SIG-M5 treated with dmso at 0.1 percent for 504 hours (cell line): ENCODE measurements around the gene MLST8.

Source experiments
- DNase-seq: peaks from one replicate; lab custom pipeline; 2025; ENCODE audit not compliant: unreplicated experiment; lab: John Stamatoyannopoulos, UW

The MLST8 gene, protein sequence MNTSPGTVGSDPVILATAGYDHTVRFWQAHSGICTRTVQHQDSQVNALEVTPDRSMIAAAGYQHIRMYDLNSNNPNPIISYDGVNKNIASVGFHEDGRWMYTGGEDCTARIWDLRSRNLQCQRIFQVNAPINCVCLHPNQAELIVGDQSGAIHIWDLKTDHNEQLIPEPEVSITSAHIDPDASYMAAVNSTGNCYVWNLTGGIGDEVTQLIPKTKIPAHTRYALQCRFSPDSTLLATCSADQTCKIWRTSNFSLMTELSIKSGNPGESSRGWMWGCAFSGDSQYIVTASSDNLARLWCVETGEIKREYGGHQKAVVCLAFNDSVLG

GRCh38 chr16:2205104-2205966, at the start of gene MLST8:
Gene MLST8, plus strand, starts transcription at chr16:2205454. Its CDS starts 632 bp downstream, at chr16:2206086.
- peak; percentile 72 for DNase-seq

- peak; percentile 26 for DNase-seq
These were observed 49.0 kb upstream of the MLST8 start for GRCh38 chr16:2155977-2156848.

DNA sequence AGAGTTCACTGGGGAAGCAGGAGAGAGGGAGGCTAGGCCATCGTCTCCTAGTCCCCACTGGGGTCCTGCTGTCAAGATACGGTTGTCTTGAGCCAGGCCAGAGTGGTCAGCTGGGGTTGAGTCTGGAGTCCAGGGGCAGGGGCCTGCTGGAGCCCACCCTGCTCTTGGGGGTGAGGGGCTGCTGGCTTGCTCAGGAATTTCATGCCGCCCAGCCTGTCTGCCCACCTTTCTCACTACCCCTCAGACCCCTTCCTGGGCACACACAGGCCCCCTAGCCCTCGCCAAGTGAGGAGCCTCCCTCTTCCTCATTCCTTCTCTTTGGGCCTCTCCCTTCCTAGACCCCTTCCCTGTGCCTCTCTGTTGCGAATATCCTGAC, 48.4 kb upstream of the MLST8 start:
- DNase-seq = peak; percentile 8

GRCh38 chr16:2157480-2158261, 47.6 kb upstream of the MLST8 start:
- no peak for DNase-seq

- no peak for DNase-seq
These were observed 47.0 kb upstream of the MLST8 start for GRCh38 chr16:2158262-2158638.

DNA sequence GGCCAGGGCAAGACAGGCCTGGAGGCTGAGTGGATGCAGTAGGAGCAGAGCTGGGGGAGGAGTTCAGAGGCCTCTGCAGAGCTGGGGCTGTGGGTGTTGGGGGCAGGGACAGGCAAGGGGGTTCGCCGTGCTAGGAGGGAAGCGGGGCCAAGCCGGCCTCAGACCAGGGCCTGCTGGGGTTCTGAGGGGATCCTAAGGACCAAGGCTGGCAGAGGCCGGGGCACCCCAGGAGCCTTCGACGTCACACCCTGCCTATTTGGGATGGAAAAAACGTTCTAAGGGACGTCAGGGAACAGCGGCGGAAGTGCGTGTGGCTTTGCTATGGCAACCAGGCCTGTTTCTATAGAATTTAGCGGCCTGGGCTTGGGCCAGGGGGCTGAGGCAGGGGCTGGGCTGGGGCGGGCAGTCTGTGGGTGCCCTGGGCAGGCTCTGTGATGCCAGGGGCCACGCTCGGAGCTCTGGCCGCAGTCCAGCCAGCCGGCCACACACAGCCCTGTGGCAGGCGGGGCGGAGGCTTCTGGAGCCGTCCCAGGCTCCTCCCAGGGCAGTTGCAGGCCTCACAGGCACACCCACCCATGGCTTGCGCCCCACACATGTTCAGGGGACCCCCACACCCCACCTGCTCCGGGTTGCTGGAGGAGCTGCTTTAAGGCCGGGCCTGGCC, 45.9 kb upstream of the MLST8 start:
- no peak for DNase-seq

DNA sequence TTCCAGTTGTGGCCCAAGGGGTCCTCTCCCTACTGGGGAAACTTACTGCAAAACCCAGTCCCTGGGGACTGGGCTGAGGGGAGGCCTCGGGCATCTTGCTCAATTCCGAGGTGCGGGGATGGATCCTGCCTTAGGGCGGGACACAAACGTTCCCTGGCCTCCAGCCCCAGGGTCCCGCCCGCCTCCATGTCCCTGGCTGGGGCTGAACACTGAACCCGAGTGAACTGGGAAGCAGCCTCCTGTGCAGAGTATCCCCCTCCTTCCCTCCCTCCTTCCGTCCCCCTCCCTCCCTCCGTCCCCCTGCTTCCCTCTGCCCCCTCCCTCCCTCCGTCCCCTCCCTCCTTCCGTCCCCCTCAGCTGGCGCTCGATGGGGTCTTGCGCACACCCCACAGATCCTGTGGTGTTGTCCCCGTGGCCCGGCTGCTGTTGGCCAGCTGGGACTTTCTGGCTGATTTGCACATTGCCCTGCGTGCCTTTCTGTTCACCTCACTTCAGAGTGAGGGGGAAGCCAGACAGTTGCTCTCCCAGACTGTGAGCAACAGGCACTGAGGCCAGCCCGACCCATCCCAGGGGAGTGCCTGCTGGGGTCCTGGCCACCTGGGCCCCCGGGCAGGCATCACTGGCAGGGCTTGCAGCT, 44.2 kb upstream of the MLST8 start:
- no peak for DNase-seq

DNA sequence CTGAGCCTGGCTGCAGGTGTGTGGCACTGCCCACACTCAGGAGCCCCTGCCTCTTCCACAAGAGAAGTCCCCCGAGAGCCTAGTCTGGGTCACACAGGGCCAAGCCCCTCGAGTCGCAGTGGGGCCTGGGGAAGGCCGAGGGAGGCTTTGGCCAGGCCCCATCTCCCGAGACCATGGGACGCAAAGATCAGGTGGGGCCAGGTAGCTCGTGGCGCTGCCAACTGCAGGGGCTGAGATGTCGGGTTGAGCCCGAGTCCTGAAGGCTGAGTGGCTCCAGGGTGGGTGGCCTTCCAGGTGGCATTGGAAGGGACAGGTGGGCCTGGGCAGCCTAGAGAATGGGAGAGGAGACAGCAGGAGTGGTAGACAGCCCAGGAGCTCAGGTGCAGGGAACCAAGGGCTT, 43.3 kb upstream of the MLST8 start:
- no peak for DNase-seq

DNA sequence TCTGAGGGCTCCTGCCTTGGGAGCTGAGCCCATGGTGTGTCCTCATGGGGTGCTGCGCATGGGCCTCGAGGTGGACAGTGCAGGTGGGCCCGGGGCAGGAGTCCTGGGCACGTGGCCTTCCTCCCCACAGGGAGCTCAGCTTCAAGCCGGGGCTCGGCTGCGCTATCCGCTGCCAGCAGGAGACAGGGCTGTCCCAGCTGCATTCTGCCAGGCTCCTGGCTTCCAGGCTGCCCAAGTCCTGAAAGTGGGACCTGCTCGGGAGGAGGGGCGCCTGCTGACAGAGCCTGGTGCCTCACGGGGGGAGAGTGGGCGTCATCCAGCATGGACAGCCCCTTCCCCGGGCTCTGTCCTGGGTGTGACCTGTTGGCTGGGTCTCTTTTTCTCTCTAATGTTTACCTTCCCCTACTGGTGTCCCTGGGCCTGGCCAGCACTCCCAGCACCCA, 42.6 kb upstream of the MLST8 start:
- DNase-seq = no peak

GRCh38 chr16:2163211-2163881, 41.9 kb upstream of the MLST8 start:
- DNase-seq = no peak

- no peak for DNase-seq
These were observed 39.4 kb upstream of the MLST8 start for GRCh38 chr16:2165861-2166260.

DNA sequence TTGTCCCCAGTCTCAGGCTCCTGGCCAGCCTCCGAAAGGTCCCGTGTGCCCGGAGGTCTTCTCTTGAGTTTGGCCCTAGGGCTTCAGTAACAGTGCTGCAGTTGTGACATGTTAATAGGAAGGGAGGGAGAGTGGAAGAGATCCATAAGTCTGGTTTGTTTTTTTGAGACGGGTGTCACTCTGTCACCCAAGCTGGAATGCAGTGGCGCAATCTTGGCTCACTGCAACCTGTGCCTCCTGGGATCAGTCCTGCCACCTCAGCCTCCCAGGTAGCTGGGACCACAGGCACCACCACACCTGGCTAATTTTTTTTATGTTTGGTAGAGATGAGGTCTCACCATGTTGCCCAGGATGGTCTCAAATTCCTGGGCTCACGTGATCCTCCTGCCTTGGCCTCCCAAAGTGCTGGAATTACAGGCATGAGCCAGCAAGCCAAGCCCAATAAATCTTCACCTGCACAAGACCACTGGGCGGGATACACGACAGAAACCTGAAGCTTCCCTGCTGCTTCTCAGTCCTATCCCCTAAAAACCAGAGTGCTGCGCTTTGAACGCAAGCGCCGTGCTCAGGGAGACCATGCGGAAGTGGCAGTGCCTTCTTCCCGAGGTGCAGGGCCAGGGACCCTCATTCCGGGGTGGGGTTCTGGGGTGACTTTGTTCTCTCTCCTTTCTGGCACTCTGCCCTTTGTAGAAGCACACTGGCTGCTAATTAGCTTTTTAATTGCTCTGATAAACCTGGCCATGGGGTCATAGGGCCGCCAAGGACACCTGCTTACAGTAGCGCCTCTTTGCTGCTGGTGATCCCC, 38.8 kb upstream of the MLST8 start:
- no peak for DNase-seq

- no peak for DNase-seq
These were observed 38.1 kb upstream of the MLST8 start for GRCh38 chr16:2167068-2167638.

GRCh38 chr16:2170080-2170479, 35.2 kb upstream of the MLST8 start:
- DNase-seq = no peak

DNA sequence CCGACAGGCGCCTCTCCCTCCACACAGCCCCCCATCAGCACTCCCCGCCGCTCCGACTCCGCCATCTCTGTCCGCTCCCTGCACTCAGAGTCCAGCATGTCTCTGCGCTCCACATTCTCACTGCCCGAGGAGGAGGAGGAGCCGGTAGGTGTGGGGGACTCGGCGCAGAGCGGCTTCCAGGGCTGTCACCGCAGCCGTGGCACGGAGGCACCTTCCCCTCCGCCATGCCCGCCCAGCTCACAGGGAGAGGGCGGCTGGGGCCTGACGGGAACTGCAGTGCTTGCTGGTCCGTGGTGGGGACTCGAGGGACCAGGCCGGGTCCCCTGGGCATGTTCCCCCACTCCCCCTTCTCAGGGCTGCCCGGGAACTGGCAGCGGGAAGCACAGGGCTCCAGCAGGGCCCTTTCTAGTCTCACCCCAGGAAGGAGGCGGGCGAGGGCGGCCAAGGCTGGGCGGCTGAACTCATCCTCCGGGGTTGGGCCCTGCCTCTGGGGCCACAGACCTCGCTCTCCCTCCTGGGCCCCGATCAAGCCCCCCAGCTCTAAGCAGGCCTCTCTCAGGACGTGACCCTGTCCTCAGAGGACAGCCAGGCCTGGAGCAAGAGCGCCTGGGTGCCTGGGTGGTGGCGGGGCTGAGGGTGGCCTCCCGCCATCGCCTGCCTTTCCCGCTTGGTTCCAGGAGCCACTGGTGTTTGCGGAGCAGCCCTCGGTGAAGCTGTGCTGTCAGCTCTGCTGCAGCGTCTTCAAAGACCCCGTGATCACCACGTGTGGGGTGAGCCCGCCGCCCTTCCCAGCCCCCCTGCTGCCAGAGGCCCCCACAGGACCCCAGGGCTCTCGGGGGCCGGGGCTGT, 34.4 kb upstream of the MLST8 start:
- no peak for DNase-seq

- no peak for DNase-seq
These were observed 33.6 kb upstream of the MLST8 start for GRCh38 chr16:2171601-2172178.
